Lower leg skin (tissue), 3 donors: ENCODE measurements around the gene POLK.

ENCODE experiments used
- POLR2A ChIP-seq, 2 donors: fragments of 450-650 bp; IDR thresholded peaks; one replicate each; pipeline ENCODE4 v1.6.1; 2016 to 2017; ENCODE audit warnings: antibody characterized with exemption in 2 of 2, mild to moderate bottlenecking in 1 of 2, moderate library complexity in 1 of 2
- TF ChIP-seq, protein P1 (sequence below), 3 donors: fragments of 450-650 bp; IDR thresholded peaks; one replicate each; pipeline ENCODE4 v1.5.1; 2016; ENCODE audit warnings: antibody characterized with exemption in 3 of 3, mild to moderate bottlenecking in 3 of 3, moderate library complexity in 2 of 3

GRCh38 chr5:75513841-75514240 lies 2.1 kb downstream of the POLK start:
- TF ChIP-seq, protein P1, sequence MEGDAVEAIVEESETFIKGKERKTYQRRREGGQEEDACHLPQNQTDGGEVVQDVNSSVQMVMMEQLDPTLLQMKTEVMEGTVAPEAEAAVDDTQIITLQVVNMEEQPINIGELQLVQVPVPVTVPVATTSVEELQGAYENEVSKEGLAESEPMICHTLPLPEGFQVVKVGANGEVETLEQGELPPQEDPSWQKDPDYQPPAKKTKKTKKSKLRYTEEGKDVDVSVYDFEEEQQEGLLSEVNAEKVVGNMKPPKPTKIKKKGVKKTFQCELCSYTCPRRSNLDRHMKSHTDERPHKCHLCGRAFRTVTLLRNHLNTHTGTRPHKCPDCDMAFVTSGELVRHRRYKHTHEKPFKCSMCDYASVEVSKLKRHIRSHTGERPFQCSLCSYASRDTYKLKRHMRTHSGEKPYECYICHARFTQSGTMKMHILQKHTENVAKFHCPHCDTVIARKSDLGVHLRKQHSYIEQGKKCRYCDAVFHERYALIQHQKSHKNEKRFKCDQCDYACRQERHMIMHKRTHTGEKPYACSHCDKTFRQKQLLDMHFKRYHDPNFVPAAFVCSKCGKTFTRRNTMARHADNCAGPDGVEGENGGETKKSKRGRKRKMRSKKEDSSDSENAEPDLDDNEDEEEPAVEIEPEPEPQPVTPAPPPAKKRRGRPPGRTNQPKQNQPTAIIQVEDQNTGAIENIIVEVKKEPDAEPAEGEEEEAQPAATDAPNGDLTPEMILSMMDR (IDR thresholded peaks at IDR 0.05): no peak
- no peak for TF ChIP-seq POLR2A (IDR thresholded peaks at IDR 0.05)
